Mesenchymal stem cell (in vitro differentiated cells and primary cell): ENCODE data around the gene ZBTB7C.

Experiments used
- DNase-seq: peaks from one replicate; pipeline ENCODE4 v3.0.0-alpha.2; 2013
- H2AFZ ChIP-seq: one replicate; pipeline ENCODE4 v1.6.1; 2013; ENCODE audit warnings: low read depth, mild to moderate bottlenecking, control low read depth, inconsistent platforms, low read length, moderate library complexity
- H2AK5ac ChIP-seq: 2 replicates; pipeline ENCODE4 v1.6.1; 2013; ENCODE audit warnings: low read length, moderate library complexity, mild to moderate bottlenecking, inconsistent platforms; ENCODE audit not compliant: severe bottlenecking
- H2BK120ac ChIP-seq: one replicate; pipeline ENCODE4 v1.6.1; 2013; ENCODE audit warnings: low read depth, mild to moderate bottlenecking, inconsistent platforms, low read length, moderate library complexity
- H2BK12ac ChIP-seq, 2 experiments: one replicate each; pipeline ENCODE4 v1.6.1; 2013; ENCODE audit warnings: inconsistent platforms in 2 of 2, low read length in 2 of 2, mild to moderate bottlenecking in 2 of 2, moderate library complexity in 2 of 2, control low read depth in 1 of 2
- H2BK15ac ChIP-seq: one replicate; pipeline ENCODE4 v1.6.1; 2013; ENCODE audit warnings: mild to moderate bottlenecking, low read depth, inconsistent platforms; ENCODE audit not compliant: poor library complexity, severe bottlenecking
- H2BK5ac ChIP-seq: 2 replicates; pipeline ENCODE4 v1.6.1; 2013; ENCODE audit warnings: low read depth, mild to moderate bottlenecking, low read length, control low read depth, inconsistent platforms; ENCODE audit not compliant: poor library complexity, severe bottlenecking
- H3K14ac ChIP-seq, 2 experiments: one replicate each; pipeline ENCODE4 v1.6.1; 2013; ENCODE audit warnings: inconsistent platforms in 2 of 2, low read length in 2 of 2, control low read depth in 1 of 2, mild to moderate bottlenecking in 1 of 2, moderate library complexity in 1 of 2
- H3K18ac ChIP-seq, 2 experiments: one replicate each; pipeline ENCODE4 v1.6.1; 2013; ENCODE audit warnings: inconsistent platforms in 2 of 2, low read length in 2 of 2, control low read depth in 1 of 2, low read depth in 1 of 2, mild to moderate bottlenecking in 1 of 2
- H3K23ac ChIP-seq, 2 experiments: one replicate each; pipeline ENCODE4 v1.6.1; 2013; ENCODE audit warnings: inconsistent platforms in 2 of 2, low read length in 2 of 2, mild to moderate bottlenecking in 2 of 2, moderate library complexity in 2 of 2, control low read depth in 1 of 2
- H3K27ac ChIP-seq: 2 replicates; pipeline ENCODE4 v1.5.1; 2013; ENCODE audit warnings: mild to moderate bottlenecking, moderate library complexity, low read length, control low read depth, inconsistent platforms; ENCODE audit not compliant: poor library complexity, severe bottlenecking
- H3K27me3 ChIP-seq, 2 experiments: 2 replicates each; pipeline versions ENCODE4 v1.6.1 to v1.7.0; 2013; ENCODE audit warnings: low read length in 2 of 2, mild to moderate bottlenecking in 2 of 2, moderate library complexity in 2 of 2, control low read depth in 1 of 2, inconsistent platforms in 1 of 2; ENCODE audit not compliant: control insufficient read depth in 1 of 2, insufficient read depth in 1 of 2
- H3K36me3 ChIP-seq, 2 experiments: 2 replicates each; pipeline versions ENCODE4 v1.6.1 to v1.7.0; 2013; ENCODE audit warnings: low read length in 2 of 2, control low read depth in 1 of 2, inconsistent platforms in 1 of 2, low read depth in 1 of 2, mild to moderate bottlenecking in 1 of 2; ENCODE audit not compliant: insufficient read depth in 2 of 2, control insufficient read depth in 1 of 2
- H3K4ac ChIP-seq, 2 experiments: one replicate each; pipeline ENCODE4 v1.6.1; 2013; ENCODE audit warnings: inconsistent platforms in 2 of 2, low read length in 2 of 2, mild to moderate bottlenecking in 2 of 2, moderate library complexity in 2 of 2, control low read depth in 1 of 2, low read depth in 1 of 2
- H3K4me1 ChIP-seq: 2 replicates; pipeline ENCODE4 v1.6.1; 2013; ENCODE audit warnings: low read depth, low read length, control low read depth; ENCODE audit not compliant: control insufficient read depth, insufficient read depth
- H3K4me2 ChIP-seq: 2 replicates; pipeline ENCODE4 v1.6.1; 2013; ENCODE audit warnings: low read length, mild to moderate bottlenecking, inconsistent platforms; ENCODE audit not compliant: poor library complexity, severe bottlenecking
- H3K4me3 ChIP-seq, 2 experiments: 2 replicates each; pipeline versions ENCODE4 v1.5.1 to v1.7.0; 2013; ENCODE audit warnings: low read length in 2 of 2, mild to moderate bottlenecking in 2 of 2, control low read depth in 1 of 2, low read depth in 1 of 2; ENCODE audit not compliant: insufficient read depth in 1 of 2
- H3K79me1 ChIP-seq: replicated peaks from 2 replicates; pipeline ENCODE4 v1.6.1; 2013; ENCODE audit warnings: mild to moderate bottlenecking, control low read depth, low read length, inconsistent platforms; ENCODE audit not compliant: poor library complexity, severe bottlenecking
- H3K9ac ChIP-seq: 2 replicates; pipeline ENCODE4 v1.7.0; 2013; ENCODE audit warnings: mild to moderate bottlenecking, low read length, moderate library complexity
- H3K9me3 ChIP-seq: 2 replicates; pipeline ENCODE4 v1.7.0; 2013; ENCODE audit warnings: mild to moderate bottlenecking, low read length; ENCODE audit not compliant: control insufficient read depth
- H4K8ac ChIP-seq: one replicate; pipeline ENCODE4 v1.6.1; 2013; ENCODE audit warnings: inconsistent platforms, mild to moderate bottlenecking, low read length, moderate library complexity
- H4K91ac ChIP-seq: one replicate; pipeline ENCODE4 v1.6.1; 2013; ENCODE audit warnings: mild to moderate bottlenecking, low read length, inconsistent platforms
- WGBS: methylation state at CpG from one replicate; pipeline ENCODE4 v1.1.7; 2013; ENCODE audit warnings: mixed read lengths; 5-methylcytosine and 5-hydroxymethylcytosine counted together

ZBTB7C gene

DNA sequence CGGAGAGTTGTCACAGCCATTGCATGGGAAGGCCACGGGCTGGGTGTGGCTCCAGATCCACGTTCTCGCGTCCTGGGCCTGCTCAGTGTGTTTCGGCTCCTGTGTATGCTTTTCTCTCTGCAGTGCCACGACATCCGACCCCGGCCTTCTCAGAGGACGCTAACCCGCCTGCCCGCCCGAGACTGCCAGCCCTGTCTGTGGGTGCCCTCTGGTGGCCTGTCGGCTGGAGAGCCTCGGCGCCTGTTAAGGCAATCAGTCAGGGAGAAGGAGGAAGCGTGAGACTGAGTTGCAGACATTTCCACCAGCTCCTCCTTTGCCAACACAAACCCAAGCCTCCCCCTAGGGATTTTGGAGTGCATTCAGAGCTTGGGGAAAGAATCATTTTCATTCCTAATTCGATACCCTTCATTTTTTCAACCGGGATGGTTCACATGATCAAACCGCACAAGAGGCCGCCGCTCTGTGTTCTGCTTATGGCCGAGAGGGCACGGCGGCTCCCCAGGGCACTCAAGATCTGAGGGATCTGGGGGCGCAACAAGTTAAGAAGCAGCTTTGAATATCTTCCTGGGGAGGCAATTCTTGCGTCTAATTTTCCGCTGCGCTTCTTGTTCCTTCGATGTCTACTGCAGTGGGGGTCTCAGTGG lies 37.5 kb upstream of the ZBTB7C start:
- H3K4me3 ChIP-seq: no peak overlapping the region
- DNase-seq: peak; percentile 72
- H4K8ac ChIP-seq: peak overlapping the region; percentile 52
- H3K9me3 ChIP-seq: no peaks in the 10 kb centered on the region
- H2AFZ ChIP-seq: peak overlapping the region; percentile 84
- H3K18ac ChIP-seq: peak overlapping the region in 1 of 2 experiments; percentile 77
- H3K79me1 ChIP-seq: no peaks in the 10 kb centered on the region
- H2BK15ac ChIP-seq: peak overlapping the region; percentile 33
- no peak overlapping the region for H2AK5ac ChIP-seq
- H3K36me3 ChIP-seq: no peaks in the 10 kb centered on the region
- peaks cover 23 to 46% of the 10 kb centered on the region in 2 experiments for H3K27me3 ChIP-seq
- H3K4ac ChIP-seq: no peak overlapping the region
- no peak overlapping the region for H3K14ac ChIP-seq
- H4K91ac ChIP-seq: peak overlapping the region; percentile 57
- H3K9ac ChIP-seq: no peak overlapping the region
- H2BK5ac ChIP-seq: no peak overlapping the region
- H3K4me1 ChIP-seq: peaks cover 2% of the 10 kb centered on the region
- no peak overlapping the region for H3K27ac ChIP-seq
- H2BK12ac ChIP-seq: no peak overlapping the region
- H3K4me2 ChIP-seq: peak overlapping the region; percentile 50
- H2BK120ac ChIP-seq: no peak overlapping the region
- 63% methylated on average over 19 of the region's 30 CpGs for WGBS
- no peak overlapping the region for H3K23ac ChIP-seq

DNA sequence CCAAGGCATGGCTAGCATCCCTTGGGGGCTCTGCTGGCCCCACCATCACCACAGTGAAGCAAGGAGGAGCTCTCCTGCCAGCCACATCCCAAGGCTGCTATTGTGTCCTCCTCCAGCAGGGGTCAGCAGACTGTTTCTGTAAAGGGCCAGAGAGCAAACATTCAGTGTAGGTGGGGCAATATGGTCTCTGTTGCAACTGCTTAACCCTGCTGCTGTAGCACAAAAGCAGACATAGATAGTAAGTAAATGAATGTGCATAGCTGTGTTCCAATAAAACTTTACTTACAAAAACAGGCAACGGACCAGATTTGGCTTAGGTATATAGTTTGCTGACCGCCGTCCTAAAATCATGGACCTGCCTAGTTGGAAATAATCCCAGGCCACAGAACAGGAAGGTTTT lies 36.4 kb upstream of the ZBTB7C start:
- H3K4me2 ChIP-seq: no peak overlapping the region
- H2AFZ ChIP-seq: no peak overlapping the region
- H3K36me3 ChIP-seq: no peaks in the 10 kb centered on the region
- no peak overlapping the region for H4K8ac ChIP-seq
- no peak overlapping the region for H3K9ac ChIP-seq
- H3K27ac ChIP-seq: no peak overlapping the region
- H3K79me1 ChIP-seq: no peaks in the 10 kb centered on the region
- H3K23ac ChIP-seq: no peak overlapping the region
- no peak overlapping the region for H4K91ac ChIP-seq
- no peak overlapping the region for H2BK5ac ChIP-seq
- no peaks in the 10 kb centered on the region for H3K9me3 ChIP-seq
- no peak overlapping the region for H3K14ac ChIP-seq
- 80% methylated on average over 3 of the region's 3 CpGs for WGBS
- H3K27me3 ChIP-seq: peaks cover 22 to 57% of the 10 kb centered on the region in 2 experiments
- H2BK12ac ChIP-seq: no peak overlapping the region
- DNase-seq: peak; percentile 87
- H2BK120ac ChIP-seq: no peak overlapping the region
- H2AK5ac ChIP-seq: no peak overlapping the region
- H3K4me3 ChIP-seq: no peak overlapping the region
- H3K4ac ChIP-seq: no peak overlapping the region
- no peak overlapping the region for H2BK15ac ChIP-seq
- H3K4me1 ChIP-seq: peaks cover 2% of the 10 kb centered on the region
- no peak overlapping the region for H3K18ac ChIP-seq

DNA sequence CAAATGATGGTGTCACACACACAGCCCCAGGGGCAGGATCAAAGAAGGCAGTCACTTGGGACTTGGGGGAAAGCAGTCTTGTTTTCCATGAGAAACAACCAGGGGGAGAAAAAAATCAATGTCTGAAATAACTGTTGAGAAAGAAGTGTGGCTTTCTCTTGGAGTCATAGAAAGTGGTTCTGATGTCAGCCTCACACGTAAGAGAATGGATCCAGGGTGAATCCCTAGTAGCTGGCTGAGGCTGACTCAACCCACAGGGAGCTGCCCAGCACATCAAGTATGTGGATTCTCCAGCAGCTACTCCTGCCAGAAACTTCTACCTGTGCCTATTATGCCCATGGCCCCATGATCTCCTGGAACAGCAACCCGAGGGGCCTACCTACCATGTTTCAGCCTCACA lies 33.6 kb upstream of the ZBTB7C start:
- Histone ChIP-seq H3K36me3 (no peaks in the 10 kb centered on the region), H4K91ac (no peak overlapping the region), H2BK15ac (no peak overlapping the region), H3K14ac (no peak overlapping the region), H3K23ac (no peak overlapping the region), H3K9ac (peak overlapping the region; percentile 46), H2BK5ac (no peak overlapping the region), H3K79me1 (no peaks in the 10 kb centered on the region), H2AK5ac (no peak overlapping the region), H3K18ac (no peak overlapping the region), H3K27ac (no peak overlapping the region), H3K4me1 (peaks cover 2% of the 10 kb centered on the region), H3K4ac (no peak overlapping the region), H4K8ac (no peak overlapping the region), H3K4me3 (no peak overlapping the region), H2AFZ (no peak overlapping the region), H2BK12ac (no peak overlapping the region), H3K4me2 (no peak overlapping the region), H3K9me3 (no peaks in the 10 kb centered on the region), H2BK120ac (no peak overlapping the region), H3K27me3 (peaks cover 13 to 64% of the 10 kb centered on the region in 2 experiments)
- DNase-seq: no peak
- WGBS: 74% methylated on average over 2 of the region's 2 CpGs

DNA sequence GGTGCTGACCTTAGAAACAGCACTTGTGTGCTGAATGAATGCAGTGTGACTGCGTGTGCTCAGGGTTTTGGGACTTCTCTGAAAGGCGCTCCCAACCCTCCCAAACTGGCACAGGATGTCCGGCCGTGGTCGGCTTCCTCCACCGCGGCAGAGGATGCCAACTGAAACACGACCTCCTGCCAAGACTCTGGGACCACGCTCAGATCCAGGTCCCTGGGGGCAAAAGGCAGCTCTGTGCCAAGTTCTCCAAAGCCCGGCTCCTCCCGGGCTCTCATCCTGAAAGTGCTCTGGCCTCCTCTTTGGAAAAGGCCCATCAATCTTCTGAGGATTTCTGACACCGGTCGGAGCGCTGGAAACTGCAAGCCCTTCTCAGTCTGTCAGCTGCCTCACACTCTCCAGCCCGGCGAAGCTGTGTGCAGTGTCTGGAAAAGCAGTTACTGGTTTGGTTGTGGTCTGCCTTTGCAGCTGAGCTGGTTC lies 32.3 kb upstream of the ZBTB7C start:
- H3K4ac ChIP-seq: no peak overlapping the region
- 63% methylated on average over 16 of the region's 16 CpGs for WGBS
- no peak for DNase-seq
- H3K4me3 ChIP-seq: peak overlapping the region in 1 of 2 experiments; percentile 39
- no peak overlapping the region for H3K18ac ChIP-seq
- no peak overlapping the region for H3K4me2 ChIP-seq
- no peak overlapping the region for H3K23ac ChIP-seq
- H3K36me3 ChIP-seq: no peaks in the 10 kb centered on the region
- no peak overlapping the region for H2BK15ac ChIP-seq
- no peak overlapping the region for H2BK12ac ChIP-seq
- H2AFZ ChIP-seq: no peak overlapping the region
- H3K27me3 ChIP-seq: peaks cover 13 to 74% of the 10 kb centered on the region in 2 experiments
- no peak overlapping the region for H2AK5ac ChIP-seq
- no peaks in the 10 kb centered on the region for H3K79me1 ChIP-seq
- no peak overlapping the region for H4K91ac ChIP-seq
- no peak overlapping the region for H4K8ac ChIP-seq
- H3K4me1 ChIP-seq: peaks cover 1% of the 10 kb centered on the region
- H2BK120ac ChIP-seq: no peak overlapping the region
- H2BK5ac ChIP-seq: no peak overlapping the region
- H3K9ac ChIP-seq: peak overlapping the region; percentile 46
- H3K9me3 ChIP-seq: no peaks in the 10 kb centered on the region
- no peak overlapping the region for H3K14ac ChIP-seq
- H3K27ac ChIP-seq: no peak overlapping the region
